Hair follicle dermal papilla cell (primary cell): Measurements from ENCODE around the gene OTUD4. TPM values are rescaled to one million over a fixed set of nuclear protein-coding genes. Genes with fewer than 3 reads are reported as not detected.

ENCODE experiments used
- small RNA-seq: library from RNA; depleted of rRNA; stranded (forward); fragments of <200 nt; gene quantifications from one replicate; pipeline ENCODE3, GENCODE V24; 2012
- total RNA-seq: library from RNA; depleted of rRNA; stranded (reverse); fragments of >200 nt; gene quantifications from 2 replicates; pipeline ENCODE4 v1.2.3, GENCODE V29; 2012

The OTUD4 gene
- total RNA-seq: 30.7 and 31.0 TPM in 2 replicates

DNA sequence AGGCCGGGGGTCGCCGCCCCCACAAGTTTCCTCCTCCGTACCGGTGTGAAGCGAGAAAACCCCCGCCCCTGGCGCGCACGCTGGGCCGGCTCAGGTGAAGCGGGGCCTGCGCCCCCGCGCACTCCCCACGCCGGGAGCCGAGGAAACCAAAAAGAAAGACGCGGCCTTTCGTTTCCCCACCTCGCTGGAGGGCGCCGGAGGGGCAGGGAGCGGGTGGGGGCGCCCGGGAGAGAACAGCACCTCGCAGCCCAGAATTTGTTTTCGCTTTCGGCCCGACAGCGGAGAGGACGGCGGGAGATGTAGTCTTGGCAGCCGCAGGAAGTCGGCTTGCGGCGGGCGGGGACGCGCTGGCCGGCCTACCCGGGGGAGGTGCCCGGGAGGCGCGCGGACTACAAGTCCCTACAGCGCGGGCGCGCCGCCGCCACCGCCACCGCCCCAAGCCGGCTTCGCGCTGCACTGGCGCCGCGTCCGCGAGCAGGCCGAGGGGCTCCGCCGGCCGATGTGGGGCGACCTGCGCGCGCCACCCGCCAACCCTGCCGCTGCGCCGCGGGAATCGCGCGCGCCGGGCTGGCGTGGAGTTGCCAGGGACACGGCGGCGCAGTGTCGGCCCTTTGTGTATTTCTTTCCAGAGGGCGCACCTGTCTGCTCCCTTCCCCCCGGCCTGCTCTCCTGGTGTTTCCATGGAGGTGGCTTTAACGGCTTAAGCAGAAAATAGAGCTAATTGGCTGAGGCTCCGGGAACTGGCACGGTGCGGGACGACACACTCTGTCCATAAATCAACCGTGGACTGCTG is at the start of gene OTUD4:
TSS of gene OTUD4 (minus strand) at position 292 of the 793 bp plus-strand sequence. CDS start 616 bp downstream, outside the sequence.

GRCh38 chr4:145097821-145098674 is 82.3 kb downstream of the OTUD4 start, which contains the start of the genes ABCE1 and ANAPC10:
TSS of gene ABCE1 (plus strand) at chr4:145098311. CDS start at chr4:145104413, 6,102 bp downstream.
TSS of gene ANAPC10 (minus strand) at chr4:145098196. CDS start at chr4:145096099, 2,097 bp downstream.

Small RNAs within 50 kb of the gene (small RNA-seq; reads per million reads assigned to genes)
- gene RF00019: not detected

Other genes starting within 250 kb of the OTUD4 start
- gene ANAPC10, start 82.4 kb downstream of the OTUD4 start, total RNA-seq: 17.7 and 21.3 TPM in 2 replicates
- 85.6 and 103 TPM in 2 replicates for gene ABCE1, start 82.3 kb downstream of the OTUD4 start, total RNA-seq